ENCODE measurements around the gene SLC30A2.

SLC30A2 gene

DNA sequence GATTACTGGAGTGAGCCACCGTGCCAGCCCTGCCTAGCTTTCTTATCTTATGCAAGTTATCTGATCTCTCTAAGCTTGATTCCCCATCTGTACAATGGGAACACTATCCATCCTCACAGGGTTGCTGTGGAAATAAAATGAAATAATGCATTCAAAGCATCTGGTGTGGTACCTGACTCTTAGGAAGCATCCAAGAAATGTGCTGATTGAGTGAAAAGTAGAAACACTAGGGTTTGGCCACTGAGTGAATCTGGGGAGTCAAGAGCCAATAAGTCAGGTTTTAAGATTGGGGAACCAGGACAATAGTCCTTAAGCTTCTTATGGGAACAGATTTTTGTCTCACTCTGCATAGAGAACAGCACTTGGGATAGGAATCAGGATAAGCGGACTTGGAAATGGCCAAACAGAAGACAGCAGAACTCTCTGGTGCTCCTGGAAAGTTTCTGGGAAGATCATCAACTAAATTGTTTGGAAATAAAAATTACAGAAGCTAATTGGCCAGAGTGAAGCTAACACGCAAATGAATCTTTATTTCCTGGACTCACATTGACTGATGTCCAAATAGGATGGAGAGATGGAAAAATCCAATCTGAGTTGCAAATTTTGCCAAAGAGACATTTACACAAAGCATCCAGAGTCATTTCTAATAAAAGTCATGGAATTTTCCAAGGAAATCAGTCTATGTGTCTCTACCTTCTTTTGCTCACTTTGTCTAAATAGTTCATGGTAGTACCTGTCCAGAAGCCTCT lies 51.3 kb downstream of the SLC30A2 start:
- DNase-seq, result no peak

- no peak for DNase-seq
Observed at GRCh38 chr1:25993197-25993951, 52.5 kb downstream of the SLC30A2 start.

- DNase-seq, result no peak
Observed at GRCh38 chr1:25992689-25993171, 53.2 kb downstream of the SLC30A2 start.

DNA sequence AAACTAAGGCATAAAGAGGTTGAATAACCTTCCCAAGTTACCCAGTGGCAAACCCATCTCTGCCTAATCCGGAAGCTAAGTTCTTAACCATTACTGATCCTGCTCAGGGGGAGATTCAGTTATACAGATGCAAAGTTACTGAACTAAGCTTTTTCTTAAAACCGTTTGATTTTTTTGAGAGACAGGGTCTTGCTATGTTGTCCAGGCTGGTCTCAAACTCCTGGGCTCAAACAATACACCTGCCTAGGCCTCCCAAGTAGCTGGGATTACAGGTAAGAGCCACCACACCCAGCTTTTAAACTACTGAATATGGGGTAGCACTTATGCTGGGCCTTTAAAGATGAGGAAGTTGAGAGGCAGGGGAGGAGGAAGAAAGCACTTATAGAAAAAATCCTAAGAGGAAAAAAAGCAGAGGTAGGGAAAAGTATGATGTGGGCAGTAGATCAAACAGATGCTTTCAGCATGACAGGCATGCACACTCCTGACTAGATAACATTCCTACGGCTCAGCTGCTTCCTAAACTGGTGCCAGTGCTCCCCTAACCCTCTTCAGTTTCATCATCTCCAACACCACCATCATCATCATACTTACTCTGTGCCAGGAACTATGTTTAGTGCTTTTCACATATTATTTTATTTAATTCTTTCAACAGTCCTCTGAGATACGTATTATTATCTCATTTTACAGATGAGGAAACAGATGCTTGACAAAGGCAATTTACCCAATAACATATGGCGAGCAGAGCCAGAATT lies 53.8 kb downstream of the SLC30A2 start:
- DNase-seq, result no peak

DNA sequence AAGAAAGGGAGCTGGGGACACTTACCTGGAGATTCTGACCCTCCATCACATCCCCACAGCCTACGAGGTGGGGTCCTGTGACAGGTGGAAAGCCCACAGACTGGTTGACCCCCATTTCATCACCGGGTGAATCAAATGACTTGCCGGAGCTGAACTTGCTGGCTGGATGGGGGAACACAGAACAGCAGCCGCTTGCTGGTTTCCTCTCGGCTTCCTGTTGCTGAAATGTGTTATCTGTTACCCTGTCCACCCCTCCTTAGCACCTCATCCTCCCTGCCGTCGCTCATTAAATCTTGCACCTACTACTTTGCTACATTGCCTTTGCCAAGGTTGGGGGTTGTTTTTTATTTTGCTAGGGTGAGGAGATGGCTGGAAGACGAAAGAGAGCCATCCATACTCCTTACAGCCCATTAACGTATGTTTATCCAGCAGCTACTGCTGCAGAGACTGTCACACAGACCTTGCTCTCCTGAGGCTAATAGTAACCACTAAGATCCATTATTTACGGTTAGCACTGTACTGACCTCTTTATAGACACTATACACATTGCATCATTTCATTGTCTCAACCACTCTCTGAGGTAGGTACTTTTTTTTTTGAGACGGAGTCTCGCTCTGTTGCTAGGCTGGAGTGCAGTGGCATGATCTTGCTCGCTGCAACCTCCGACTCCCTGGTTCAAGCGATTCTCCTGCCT lies 55.1 kb downstream of the SLC30A2 start:
- DNase-seq, result no peak

GRCh38 chr1:25990251-25990650 lies 55.7 kb downstream of the SLC30A2 start:
- no peak for DNase-seq

DNA sequence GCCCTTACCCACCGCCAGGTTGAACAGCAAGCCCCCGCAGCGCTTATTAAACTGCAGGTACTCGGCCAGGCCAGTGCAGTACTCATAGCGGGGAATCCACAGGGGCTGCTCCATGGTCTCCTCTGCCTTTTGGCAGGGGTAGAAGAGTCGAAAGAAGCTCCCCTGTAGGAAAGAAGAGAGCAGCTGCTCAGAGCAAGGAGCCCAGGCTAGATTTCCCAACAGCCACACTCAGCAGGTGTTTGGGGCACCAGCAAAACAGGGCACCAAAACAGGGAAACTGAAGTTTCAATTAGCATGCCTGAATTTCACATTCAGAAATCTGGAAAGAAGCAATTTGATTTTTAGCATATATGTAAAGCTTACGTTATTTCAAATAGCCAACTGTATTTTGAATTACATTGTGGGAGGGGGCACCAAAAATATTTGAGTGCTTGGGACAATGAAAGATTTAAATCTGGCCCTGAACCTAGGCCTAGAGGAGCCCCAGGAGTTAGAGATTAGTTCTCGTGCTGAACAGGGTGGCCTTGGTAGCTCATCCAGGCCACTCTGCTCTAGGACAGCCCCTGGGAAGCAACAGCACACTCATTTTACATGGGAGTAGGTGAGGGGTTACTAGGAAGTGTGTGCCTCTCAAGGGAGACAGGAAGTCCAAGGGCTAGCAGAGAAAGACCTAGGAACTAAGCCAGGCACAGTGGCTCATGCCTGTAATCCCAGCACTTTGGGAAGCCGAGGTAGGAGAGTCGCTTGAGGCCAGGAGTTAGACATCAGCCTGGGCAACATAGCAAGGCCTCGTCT lies 56.3 kb downstream of the SLC30A2 start:
- DNase-seq, result no peak

GRCh38 chr1:25987951-25988350 lies 58.0 kb downstream of the SLC30A2 start:
- no peak for DNase-seq
